ENCODE results near the gene ZNF182.
"Not testable (repeated sequence)": the region's sequence is repeated elsewhere in the genome, so short reads cannot be mapped to it uniquely, and the experiment has no call there.

The ZNF182 gene

DNA sequence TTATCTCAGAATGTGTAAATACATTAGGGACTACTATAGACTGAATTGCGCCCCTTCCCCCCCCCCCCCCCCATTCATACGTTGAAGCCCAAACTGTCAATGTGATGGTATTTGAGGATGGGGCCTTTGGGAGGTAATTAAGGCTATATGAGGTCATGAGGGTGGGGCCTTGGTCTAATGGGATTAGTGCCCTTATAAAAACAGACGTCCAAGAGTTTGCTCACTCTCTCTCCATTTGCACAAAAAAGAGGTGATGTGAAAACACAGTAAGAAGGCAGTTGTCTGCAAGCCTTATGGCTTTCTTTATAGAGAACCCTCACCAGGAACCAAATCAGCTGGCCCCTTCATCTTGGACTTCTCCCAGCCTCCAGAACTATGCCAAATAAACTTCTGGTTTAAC is 18.3 kb upstream of the ZNF182 start:
- Histone ChIP-seq H3K4me3 (ENCODE audit: low read length) (peak overlapping the region; percentile 96; the same call in 1 of the 2 replicates), H3K27ac (ENCODE audit: low read length) (no peak overlapping the region), H3K9ac (ENCODE audit: low read depth, low read length) (no peak overlapping the region; the same call in 1 of the 2 replicates), H3K27me3 (ENCODE audit: insufficient read depth, low read length) (no peaks in the 10 kb centered on the region), H3K9me3 (ENCODE audit: insufficient read depth, low read depth, low read length) (no peaks in the 10 kb centered on the region), H3K36me3 (ENCODE audit: insufficient read depth, low read depth, low read length) (no peaks in the 10 kb centered on the region), H3K4me1 (ENCODE audit: insufficient read depth, low read length) (no peaks in the 10 kb centered on the region)

DNA sequence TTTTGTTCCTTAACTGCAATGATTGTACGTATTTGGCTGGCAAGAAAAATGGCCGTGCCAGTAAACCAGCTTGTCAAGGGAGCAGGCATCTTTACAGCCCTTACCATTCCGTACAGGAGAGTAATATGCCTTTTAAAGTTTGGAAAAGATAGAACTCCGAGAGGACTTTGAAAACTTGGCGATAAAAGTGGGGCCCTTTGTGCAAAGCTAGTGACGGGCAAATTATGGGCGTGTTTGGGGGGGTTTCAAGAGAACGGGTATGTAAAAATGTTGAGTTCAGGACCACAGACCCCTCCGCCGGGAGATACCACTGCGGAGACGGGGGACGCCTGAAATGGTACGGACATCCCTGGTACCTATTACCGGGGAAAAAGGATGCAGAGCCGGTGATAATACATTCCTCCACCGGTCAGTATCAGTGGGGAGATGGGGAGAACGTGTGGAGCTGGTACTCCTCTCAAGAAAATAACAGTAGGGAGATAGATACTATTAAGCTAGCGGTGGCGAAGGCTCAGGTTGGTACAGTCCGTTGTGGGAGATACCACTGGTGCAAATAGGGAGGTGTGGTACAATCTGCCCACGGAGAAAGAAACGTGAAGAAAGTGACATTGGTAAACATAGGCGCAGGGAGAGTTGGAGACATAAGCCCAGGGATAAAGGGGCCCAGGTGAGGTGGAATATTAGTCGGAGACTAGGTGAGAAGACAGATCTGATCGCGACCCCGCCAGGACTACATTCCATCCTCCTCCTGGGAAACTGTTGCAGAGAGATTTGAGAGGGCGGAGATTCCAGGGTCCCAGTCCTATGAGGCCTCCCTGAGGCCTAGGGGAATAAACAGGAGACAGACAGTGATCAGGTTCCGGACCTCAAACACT is 17.5 kb upstream of the ZNF182 start:
- H3K4me3 ChIP-seq (ENCODE audit: low read length): peak overlapping the region; percentile 96

DNA sequence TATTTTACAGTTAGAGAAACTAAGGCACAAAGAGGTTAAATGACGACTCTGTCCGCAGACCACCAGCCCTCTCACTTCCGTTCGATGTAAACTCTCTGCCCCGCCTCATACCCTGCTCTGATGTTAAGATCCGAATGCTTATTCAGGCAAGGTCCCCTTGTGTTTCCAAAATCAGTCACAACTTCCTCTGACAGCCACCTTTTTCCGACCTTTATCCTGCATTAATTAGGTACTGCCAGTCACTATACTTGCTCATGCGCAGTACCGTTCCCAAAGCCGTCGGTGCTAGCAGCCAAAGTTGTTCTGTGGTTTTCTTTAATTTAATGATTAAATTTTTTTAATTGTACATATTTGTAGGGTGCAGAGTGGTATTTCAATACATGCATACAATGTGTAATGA is 16.7 kb upstream of the ZNF182 start:
- H3K9me3 ChIP-seq (ENCODE audit: insufficient read depth, low read depth, low read length); H3K4me1 ChIP-seq (ENCODE audit: insufficient read depth, low read length); H3K36me3 ChIP-seq (ENCODE audit: insufficient read depth, low read depth, low read length); H3K27me3 ChIP-seq (ENCODE audit: insufficient read depth, low read length); H3K27ac ChIP-seq (ENCODE audit: low read length): not testable (repeated sequence)
- H3K4me3 ChIP-seq (ENCODE audit: low read length): peak overlapping the region; percentile 96
- peak overlapping the region; percentile 100; the same call in 1 of the 2 replicates for H3K9ac ChIP-seq (ENCODE audit: low read depth, low read length)

More for the DNA sequence above, 17.5 kb upstream of the ZNF182 start:
- Histone ChIP-seq H3K36me3 (ENCODE audit: insufficient read depth, low read depth, low read length) (no peaks in the 10 kb centered on the region), H3K9ac (ENCODE audit: low read depth, low read length) (peak overlapping the region; percentile 100), H3K4me1 (ENCODE audit: insufficient read depth, low read length) (no peaks in the 10 kb centered on the region), H3K9me3 (ENCODE audit: insufficient read depth, low read depth, low read length) (no peaks in the 10 kb centered on the region), H3K27ac (ENCODE audit: low read length) (peak overlapping the region; percentile 98), H3K27me3 (ENCODE audit: insufficient read depth, low read length) (no peaks in the 10 kb centered on the region)

DNA sequence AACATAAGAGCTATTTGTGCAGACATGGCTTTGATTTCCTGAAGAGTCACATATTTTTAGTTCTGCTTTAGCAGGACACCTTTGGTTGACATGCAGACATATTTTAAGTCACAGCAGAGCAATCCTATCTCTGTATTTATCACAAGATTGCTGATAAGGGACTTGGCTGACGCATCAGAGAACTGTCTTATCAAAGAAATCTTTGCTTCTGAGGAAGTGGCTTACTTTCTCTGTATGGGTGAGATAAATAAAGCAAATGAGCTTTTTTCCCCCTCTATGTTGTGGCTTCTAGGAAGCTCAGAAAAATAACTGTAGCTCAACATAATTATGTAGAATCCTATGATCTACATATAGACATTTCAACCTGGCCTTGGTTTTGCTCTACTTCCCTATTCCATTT is 16.1 kb upstream of the ZNF182 start:
- not testable (repeated sequence) for H3K4me1 ChIP-seq (ENCODE audit: insufficient read depth, low read length); H3K9me3 ChIP-seq (ENCODE audit: insufficient read depth, low read depth, low read length); H3K27me3 ChIP-seq (ENCODE audit: insufficient read depth, low read length); H3K9ac ChIP-seq (ENCODE audit: low read depth, low read length); H3K27ac ChIP-seq (ENCODE audit: low read length); H3K36me3 ChIP-seq (ENCODE audit: insufficient read depth, low read depth, low read length); H3K4me3 ChIP-seq (ENCODE audit: low read length)

DNA sequence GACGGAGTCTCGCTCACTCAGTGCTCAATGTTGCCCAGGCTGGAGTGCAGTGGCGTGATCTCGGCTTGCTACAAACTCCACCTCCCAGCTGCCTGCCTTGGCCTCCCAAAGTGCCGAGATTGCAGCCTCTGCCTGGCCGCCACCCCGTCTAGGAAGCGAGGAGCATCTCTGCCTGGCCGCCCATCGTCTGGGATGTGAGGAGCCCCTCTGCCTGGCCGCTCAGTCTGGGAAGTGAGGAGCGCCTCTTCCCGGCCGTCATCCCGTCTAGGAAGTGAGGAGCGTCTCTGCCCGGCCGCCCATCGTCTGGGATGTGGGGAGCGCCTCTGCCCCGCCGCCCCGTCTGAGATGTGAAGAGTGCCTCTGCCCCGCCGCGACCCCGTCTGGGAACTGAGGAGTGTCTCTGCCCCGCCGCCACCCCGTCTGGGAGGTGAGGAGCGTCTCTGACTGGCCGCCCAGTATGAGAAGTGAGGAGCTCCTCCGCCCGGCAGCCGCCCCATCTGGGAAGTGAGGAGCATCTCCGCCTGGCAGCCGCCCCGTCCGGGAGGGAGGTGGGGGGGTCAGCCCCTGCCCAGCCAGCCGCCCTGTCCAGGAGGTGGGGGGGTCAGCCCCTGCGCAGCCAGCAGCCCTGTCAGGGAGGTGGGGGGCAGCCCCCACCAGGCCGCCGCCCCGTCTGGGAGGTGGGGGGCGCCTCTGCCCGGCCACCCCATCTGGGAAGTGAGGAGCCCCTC is 13.0 kb upstream of the ZNF182 start:
- H3K4me3 ChIP-seq (ENCODE audit: low read length); H3K27me3 ChIP-seq (ENCODE audit: insufficient read depth, low read length); H3K36me3 ChIP-seq (ENCODE audit: insufficient read depth, low read depth, low read length); H3K9ac ChIP-seq (ENCODE audit: low read depth, low read length); H3K27ac ChIP-seq (ENCODE audit: low read length); H3K9me3 ChIP-seq (ENCODE audit: insufficient read depth, low read depth, low read length); H3K4me1 ChIP-seq (ENCODE audit: insufficient read depth, low read length): not testable (repeated sequence)

DNA sequence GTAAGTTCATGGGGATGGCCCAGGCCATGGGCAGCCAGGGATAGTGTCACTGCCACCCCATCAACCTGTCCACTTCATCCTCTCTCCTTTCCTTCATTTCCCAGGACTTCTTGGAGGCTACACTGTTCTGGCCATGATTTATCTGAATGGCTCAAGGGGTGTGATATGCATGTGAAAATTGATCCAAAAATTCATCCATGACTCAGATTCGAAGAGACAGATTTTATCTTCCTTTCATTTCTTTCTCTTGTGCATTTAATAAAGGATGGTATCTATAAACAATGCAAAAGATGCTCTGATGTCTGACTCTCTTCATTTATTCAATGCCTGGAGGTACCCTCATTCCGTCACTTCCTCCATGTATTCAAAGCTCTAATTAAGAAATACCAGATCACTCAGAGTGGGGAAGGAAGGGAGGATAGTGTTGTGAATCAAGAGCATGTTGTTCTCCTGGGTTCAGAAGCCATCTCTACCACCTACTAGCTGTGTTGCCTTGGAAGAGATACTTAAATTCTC is 5.7 kb upstream of the ZNF182 start:
- H3K27ac ChIP-seq (ENCODE audit: low read length); H3K9ac ChIP-seq (ENCODE audit: low read depth, low read length): not testable (repeated sequence)

DNA sequence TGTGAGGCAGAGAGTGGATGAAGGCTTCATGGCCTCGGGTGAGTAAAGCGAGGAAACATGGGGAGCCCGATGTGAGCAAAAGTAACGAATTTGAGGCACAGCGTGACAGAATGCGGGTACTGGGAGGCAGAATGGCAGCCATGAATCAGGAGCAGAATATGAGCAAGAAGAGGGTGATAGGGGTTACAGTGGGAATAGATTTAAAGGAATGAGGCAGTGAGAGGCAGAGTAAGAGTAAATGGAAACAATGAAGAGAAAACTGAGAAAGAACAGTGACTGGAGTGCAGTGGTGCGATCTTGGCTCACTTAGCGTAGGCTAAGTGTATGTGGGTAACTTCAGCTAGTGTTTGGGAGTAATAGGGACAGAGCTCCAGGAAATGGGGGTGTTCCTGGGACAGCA is 2.9 kb upstream of the ZNF182 start, which contains the start of gene SPACA5:
TSS of gene SPACA5 (plus strand) at position 301 of the 400 bp plus-strand sequence. CDS start 815 bp downstream, outside the sequence.
- not testable (repeated sequence) for H3K4me1 ChIP-seq (ENCODE audit: insufficient read depth, low read length); H3K9ac ChIP-seq (ENCODE audit: low read depth, low read length)

More for the DNA sequence above, 5.7 kb upstream of the ZNF182 start:
- not testable (repeated sequence) for H3K4me1 ChIP-seq (ENCODE audit: insufficient read depth, low read length); H3K27me3 ChIP-seq (ENCODE audit: insufficient read depth, low read length); H3K9me3 ChIP-seq (ENCODE audit: insufficient read depth, low read depth, low read length); H3K4me3 ChIP-seq (ENCODE audit: low read length); H3K36me3 ChIP-seq (ENCODE audit: insufficient read depth, low read depth, low read length)

DNA sequence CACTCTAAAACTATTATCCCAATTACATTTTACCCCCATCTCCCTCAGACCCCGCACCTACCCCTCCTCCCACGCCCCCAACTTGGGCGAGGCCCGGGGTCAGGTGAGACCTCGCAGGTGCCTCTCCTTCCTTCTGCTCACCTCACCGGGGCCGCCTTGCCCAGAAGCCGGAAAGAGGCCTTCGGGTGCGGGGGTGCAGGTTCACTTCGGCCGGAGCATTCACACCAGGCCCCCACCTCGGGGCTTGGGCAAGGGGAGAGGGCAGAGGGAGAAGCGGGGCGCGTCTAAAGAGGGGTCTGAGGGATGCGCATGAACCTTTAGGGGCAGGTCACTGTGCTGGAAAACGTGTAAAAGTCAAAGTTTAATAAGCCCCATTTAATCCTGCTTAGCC is 427 bp downstream of the ZNF182 start:
- Histone ChIP-seq H3K9me3 (ENCODE audit: insufficient read depth, low read depth, low read length) (no peaks in the 10 kb centered on the region), H3K4me3 (ENCODE audit: low read length) (peak overlapping the region; percentile 91), H3K27me3 (ENCODE audit: insufficient read depth, low read length) (no peaks in the 10 kb centered on the region), H3K27ac (ENCODE audit: low read length) (no peak overlapping the region), H3K9ac (ENCODE audit: low read depth, low read length) (peak overlapping the region; percentile 90; the same call in 1 of the 2 replicates), H3K4me1 (ENCODE audit: insufficient read depth, low read length) (no peaks in the 10 kb centered on the region), H3K36me3 (ENCODE audit: insufficient read depth, low read depth, low read length) (peaks cover 12% of the 10 kb centered on the region; the same call in 1 of the 2 replicates)

More for the DNA sequence above, 2.9 kb upstream of the ZNF182 start, which contains the start of gene SPACA5:
- not testable (repeated sequence) for H3K36me3 ChIP-seq (ENCODE audit: insufficient read depth, low read depth, low read length); H3K9me3 ChIP-seq (ENCODE audit: insufficient read depth, low read depth, low read length); H3K27ac ChIP-seq (ENCODE audit: low read length); H3K4me3 ChIP-seq (ENCODE audit: low read length); H3K27me3 ChIP-seq (ENCODE audit: insufficient read depth, low read length)

DNA sequence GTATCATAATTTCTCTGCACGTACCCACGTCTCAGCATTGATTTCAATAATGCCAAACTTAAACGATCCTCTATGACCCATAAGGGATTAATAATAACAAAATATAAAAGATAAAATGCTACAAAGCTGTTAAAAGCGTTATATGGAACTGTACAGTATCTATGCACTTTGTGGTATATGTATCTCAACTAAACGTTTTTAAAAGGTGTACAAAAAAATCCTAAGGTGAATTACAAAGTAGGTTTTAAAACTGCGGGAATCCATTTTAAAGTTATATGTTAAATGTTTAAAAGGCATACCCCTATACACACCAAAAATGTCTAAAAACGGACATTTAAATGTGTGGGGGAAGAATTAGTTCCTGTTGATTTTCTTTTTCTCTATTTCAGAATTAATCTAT is 860 bp downstream of the ZNF182 start:
- H3K27ac ChIP-seq (ENCODE audit: low read length): no peak overlapping the region
- peaks cover 12% of the 10 kb centered on the region; the same call in 1 of the 2 replicates for H3K36me3 ChIP-seq (ENCODE audit: insufficient read depth, low read depth, low read length)
- H3K9me3 ChIP-seq (ENCODE audit: insufficient read depth, low read depth, low read length): no peaks in the 10 kb centered on the region
- H3K4me1 ChIP-seq (ENCODE audit: insufficient read depth, low read length): no peaks in the 10 kb centered on the region
- H3K9ac ChIP-seq (ENCODE audit: low read depth, low read length): peak overlapping the region; percentile 90; the same call in 1 of the 2 replicates
- H3K27me3 ChIP-seq (ENCODE audit: insufficient read depth, low read length): no peaks in the 10 kb centered on the region
- H3K4me3 ChIP-seq (ENCODE audit: low read length): peak overlapping the region; percentile 91

DNA sequence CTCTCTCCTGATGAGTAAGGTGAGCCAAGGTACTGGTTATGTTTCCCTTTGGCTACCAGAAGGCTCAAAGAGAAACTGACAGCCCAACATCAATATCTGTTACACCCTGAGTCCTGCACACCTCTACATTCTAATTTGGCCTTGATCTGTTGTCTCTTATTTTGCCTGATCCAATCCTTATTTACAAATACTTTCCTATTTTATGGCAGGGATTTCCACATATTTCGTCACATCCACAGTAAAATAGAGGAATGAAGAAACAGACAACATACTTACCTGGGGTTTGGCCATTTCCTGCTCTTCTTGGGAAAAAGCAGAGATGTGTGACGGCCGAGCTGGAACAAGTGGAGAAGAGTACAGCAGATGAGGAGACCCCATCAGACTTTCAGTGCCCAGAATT is 1.5 kb downstream of the ZNF182 start:
- no peak overlapping the region for H3K27ac ChIP-seq (ENCODE audit: low read length)
- peaks cover 12% of the 10 kb centered on the region; the same call in 1 of the 2 replicates for H3K36me3 ChIP-seq (ENCODE audit: insufficient read depth, low read depth, low read length)
- H3K4me1 ChIP-seq (ENCODE audit: insufficient read depth, low read length): no peaks in the 10 kb centered on the region
- no peak overlapping the region for H3K9ac ChIP-seq (ENCODE audit: low read depth, low read length)
- no peak overlapping the region for H3K4me3 ChIP-seq (ENCODE audit: low read length)
- no peaks in the 10 kb centered on the region for H3K27me3 ChIP-seq (ENCODE audit: insufficient read depth, low read length)
- H3K9me3 ChIP-seq (ENCODE audit: insufficient read depth, low read depth, low read length): no peaks in the 10 kb centered on the region

DNA sequence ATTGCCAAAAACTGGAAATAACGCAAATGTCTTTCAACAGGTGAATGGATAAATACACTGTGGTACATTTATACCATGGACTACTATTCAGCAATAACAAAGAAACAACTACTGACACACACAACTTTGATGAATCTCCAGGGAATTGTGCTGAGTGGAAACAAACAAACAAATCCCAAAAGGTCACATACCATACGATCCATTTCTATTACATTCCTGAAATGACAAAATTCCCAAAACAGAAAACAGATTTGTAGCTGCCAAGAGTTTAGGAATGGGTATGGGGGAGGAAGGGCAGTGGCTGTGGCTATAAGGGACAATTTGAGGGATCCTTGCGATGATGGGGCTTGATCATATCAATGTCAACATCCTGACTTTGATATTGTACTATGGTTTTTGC is 2.5 kb downstream of the ZNF182 start:
- Histone ChIP-seq H3K4me1 (ENCODE audit: insufficient read depth, low read length) (no peaks in the 10 kb centered on the region), H3K9ac (ENCODE audit: low read depth, low read length) (no peak overlapping the region), H3K4me3 (ENCODE audit: low read length) (no peak overlapping the region), H3K27me3 (ENCODE audit: insufficient read depth, low read length) (no peaks in the 10 kb centered on the region), H3K9me3 (ENCODE audit: insufficient read depth, low read depth, low read length) (no peaks in the 10 kb centered on the region), H3K36me3 (ENCODE audit: insufficient read depth, low read depth, low read length) (peaks cover 15% of the 10 kb centered on the region; the same call in 1 of the 2 replicates), H3K27ac (ENCODE audit: low read length) (no peak overlapping the region)
